HG02642 (cell line): Measurements from ENCODE around the gene CLDN5.

ENCODE experiments used
- ATAC-seq: cut with Tn5 transposase; IDR thresholded peaks from one replicate; pipeline ENCODE4 v1.9.1; 2021; ENCODE audit warnings: mild to moderate bottlenecking; ENCODE audit not compliant: unreplicated experiment, poor library complexity

Gene CLDN5

GRCh38 chr22:19523240-19524169 is 705 bp downstream of the CLDN5 start:
- no peak for ATAC-seq

- no peak for ATAC-seq
Observed at GRCh38 chr22:19522881-19523239, 1.4 kb downstream of the CLDN5 start.

- ATAC-seq: no peak
Observed at GRCh38 chr22:19522190-19522880, 1.9 kb downstream of the CLDN5 start.

GRCh38 chr22:19520566-19521305 is 3.5 kb downstream of the CLDN5 start:
- no peak for ATAC-seq

- no peak for ATAC-seq
Observed at GRCh38 chr22:19520007-19520406, 4.2 kb downstream of the CLDN5 start.

- no peak for ATAC-seq
Observed at GRCh38 chr22:19519041-19519926, 4.9 kb downstream of the CLDN5 start.

- ATAC-seq: no peak
Observed at GRCh38 chr22:19518635-19519034, 5.6 kb downstream of the CLDN5 start.

- no peak for ATAC-seq
Observed at GRCh38 chr22:19517919-19518611, 6.1 kb downstream of the CLDN5 start.

- no peak for ATAC-seq
Observed at GRCh38 chr22:19517171-19517500, 7.1 kb downstream of the CLDN5 start.

- ATAC-seq: no peak
Observed at GRCh38 chr22:19516378-19517170, 7.6 kb downstream of the CLDN5 start.

- ATAC-seq: no peak
Observed at GRCh38 chr22:19515654-19516377, 8.4 kb downstream of the CLDN5 start.

- no peak for ATAC-seq
Observed at GRCh38 chr22:19514831-19515565, 9.2 kb downstream of the CLDN5 start.

- no peak for ATAC-seq
Observed at GRCh38 chr22:19513823-19514222, 10.4 kb downstream of the CLDN5 start.

GRCh38 chr22:19510919-19511341 is 13.3 kb downstream of the CLDN5 start:
- ATAC-seq: no peak

GRCh38 chr22:19509923-19510322 is 14.3 kb downstream of the CLDN5 start:
- ATAC-seq: no peak

- no peak for ATAC-seq
Observed at GRCh38 chr22:19509191-19509590, 15.0 kb downstream of the CLDN5 start.

- ATAC-seq: no peak
Observed at GRCh38 chr22:19508024-19508776, 16.0 kb downstream of the CLDN5 start.
